ENCODE results near the gene NRCAM. TPM values are rescaled to one million over a fixed set of nuclear protein-coding genes. Genes with fewer than 3 reads are reported as not detected.

NRCAM gene
- total and polyA plus RNA-seq, 2 of the 8 experiments (the other 6 are each of a cell fraction or from before 2014, with no cell fraction given) = 2.7 to 3.8 TPM

GRCh38 chr7:108235451-108236061 lies 220.7 kb downstream of the NRCAM start (continued):
- no peak for TF ChIP-seq EGR1 (IDR thresholded peaks at IDR 0.05; ENCODE audit: borderline replicate concordance, low read depth, low read length)
- TF ChIP-seq RAD21 (IDR thresholded peaks at IDR 0.05 in 1 of 2, conservative IDR thresholded peaks at IDR 0.05 in 1 of 2; ENCODE audit: low read depth in 2 of 2, low read length in 2 of 2) = no peak
- TF ChIP-seq USF2 (IDR thresholded peaks at IDR 0.05; ENCODE audit: low read length) = no peak
- no peak for TF ChIP-seq KDM4A (IDR thresholded peaks at IDR 0.05; ENCODE audit: low read depth, low read length, severe bottlenecking)
- TF ChIP-seq CTCF (IDR thresholded peaks at IDR 0.05; ENCODE audit: control extremely low read depth in 1 of 3, insufficient read depth in 1 of 3, low read depth in 1 of 3, low read length in 3 of 3) = no peak

Data from H1 (cell line).